Uterine smooth muscle cell (primary cell): ENCODE data around the gene WEE2. TPM values are rescaled to one million over a fixed set of nuclear protein-coding genes. Genes with fewer than 3 reads are reported as not detected.

Experiments
- total RNA-seq: library from RNA; depleted of rRNA; stranded (reverse); fragments of >200 nt; gene quantifications from 2 replicates; pipeline ENCODE4 v1.2.3, GENCODE V29; 2014

Gene WEE2
- not detected in 2 replicates for total RNA-seq

DNA sequence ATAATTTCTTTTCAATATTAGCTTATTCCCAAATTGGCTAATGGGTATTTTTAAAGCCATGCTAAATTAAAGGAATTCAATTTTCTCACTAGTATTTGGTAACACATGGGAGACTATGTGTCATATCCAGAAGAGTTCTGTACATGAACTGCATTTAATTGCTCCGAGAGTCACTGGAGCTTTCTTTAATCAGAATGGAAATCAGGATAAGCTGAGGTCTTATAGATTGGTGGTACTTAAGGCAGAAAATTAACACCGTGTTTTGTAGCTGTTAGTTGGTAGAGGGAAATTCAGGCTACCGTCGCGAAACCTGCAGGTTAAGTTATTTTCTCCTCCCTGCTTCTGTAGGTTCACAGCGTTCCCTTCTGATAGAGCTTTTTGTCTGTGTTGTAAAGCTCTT lies at the start of gene WEE2:
TSS of gene WEE2 (plus strand) at position 3 of the 400 bp plus-strand sequence. CDS start 406 bp downstream, outside the sequence.

DNA sequence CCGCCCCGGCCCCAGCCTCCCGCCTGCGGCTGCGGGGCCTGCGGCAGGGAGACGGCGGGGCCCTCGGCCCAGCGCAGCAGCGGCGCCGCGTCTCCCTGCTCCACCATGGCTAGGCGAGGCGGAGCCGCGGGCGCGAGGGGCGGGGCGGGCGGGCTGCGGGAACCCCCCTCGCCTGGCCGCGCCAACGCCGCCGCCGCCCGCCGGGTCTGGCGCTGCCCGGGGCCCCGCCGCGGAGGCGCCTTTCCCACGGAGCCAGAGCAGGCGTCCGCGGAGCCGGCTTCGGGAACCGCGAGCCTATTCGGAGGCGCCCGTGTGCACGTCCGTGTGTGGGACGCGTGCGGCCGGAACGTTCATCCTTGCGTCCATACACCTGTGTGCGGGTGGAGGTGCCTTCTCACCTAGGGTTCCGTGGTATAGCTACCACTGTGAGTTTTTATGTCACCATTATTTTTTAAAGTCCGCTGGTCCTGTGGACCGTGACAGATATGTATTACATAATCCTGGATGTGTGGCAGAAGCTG lies 6.0 kb upstream of the WEE2 start, which contains the start of gene DENND11:
TSS of gene DENND11 (minus strand) at position 120 of the 521 bp plus-strand sequence. CDS start at position 107, 13 bp downstream.

DNA sequence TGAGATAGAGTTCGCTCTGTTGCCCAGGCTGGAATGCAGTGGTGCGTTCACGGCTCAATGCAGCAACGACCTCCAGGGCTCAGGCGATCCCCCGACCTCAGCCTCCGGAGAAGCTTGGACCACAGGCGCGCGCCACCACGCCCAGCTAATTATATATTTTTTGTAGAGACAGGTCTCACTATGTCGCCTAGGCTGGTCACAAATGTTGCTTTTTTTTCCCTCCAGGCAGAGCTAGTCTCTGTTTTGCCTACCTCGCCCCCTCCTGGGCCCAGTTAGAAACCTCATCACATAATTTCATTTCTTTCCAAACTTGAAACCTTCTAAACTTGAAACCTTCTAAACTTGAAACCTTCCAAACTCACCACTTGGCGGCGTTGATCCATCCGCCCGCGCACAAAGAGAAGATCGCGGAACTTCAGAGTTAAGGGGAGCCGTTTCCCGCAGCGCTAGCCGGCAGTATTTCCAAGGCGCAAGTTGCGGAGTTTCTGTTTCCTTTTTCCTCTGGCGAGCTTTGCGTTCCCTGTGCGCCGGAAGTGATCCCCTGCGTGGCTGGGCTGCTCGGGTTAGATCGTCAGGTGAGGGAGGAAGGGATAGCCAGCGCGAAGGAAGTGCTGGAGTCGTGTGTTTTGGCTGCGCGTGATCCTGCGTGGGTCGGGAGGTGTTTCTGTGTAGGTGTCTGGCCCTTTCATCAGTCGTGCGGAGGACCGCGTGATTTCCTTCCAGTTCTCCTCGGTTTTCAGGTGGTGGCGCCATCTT lies 29.9 kb downstream of the WEE2 start, which contains the start of gene SSBP1:
TSS of gene SSBP1 (plus strand) at position 523 of the 756 bp plus-strand sequence. CDS start 809 bp downstream, outside the sequence.

DNA sequence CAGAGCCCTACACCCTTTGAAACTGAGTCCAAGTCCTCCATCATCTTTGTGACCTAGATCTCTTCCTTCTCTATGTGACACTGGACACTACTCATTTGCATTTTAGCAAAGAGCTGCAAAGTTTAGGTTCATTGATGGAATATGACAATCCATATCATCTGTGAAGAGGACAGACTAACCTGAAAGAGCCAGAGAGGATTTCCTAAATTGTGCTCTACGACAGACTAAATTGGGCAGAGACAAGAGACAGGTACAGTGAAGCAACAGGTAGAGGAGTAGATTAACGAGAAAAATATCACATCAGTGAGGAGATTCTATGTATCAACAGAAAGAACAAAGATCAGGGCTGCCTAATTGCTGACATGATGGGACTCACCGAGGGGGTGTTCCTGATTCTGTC lies 55.6 kb downstream of the WEE2 start, which contains the start of gene TAS2R3:
TSS of gene TAS2R3 (plus strand) at position 301 of the 400 bp plus-strand sequence. CDS start at position 363, 62 bp downstream.

DNA sequence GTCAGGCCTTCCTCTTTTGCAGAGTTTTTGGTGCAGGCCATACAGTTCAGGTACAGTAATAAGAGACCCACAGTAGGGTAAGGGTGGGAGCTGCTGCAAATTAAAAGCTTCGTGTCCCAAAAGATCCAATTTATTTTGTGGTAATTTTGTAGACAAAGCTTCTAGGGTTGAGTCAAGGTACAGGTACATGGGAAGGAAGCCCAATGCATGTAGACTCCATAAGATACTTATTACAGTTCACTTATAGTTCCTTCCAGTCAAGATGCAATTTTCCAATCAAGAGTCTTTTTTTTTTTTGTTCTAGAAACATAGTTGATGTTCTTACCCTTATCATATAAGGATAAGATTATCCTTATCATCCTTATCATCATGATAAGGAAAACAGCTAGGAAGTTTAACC lies 68.2 kb downstream of the WEE2 start, which contains the start of gene TAS2R4:
TSS of gene TAS2R4 (plus strand) at position 301 of the 400 bp plus-strand sequence. CDS start 1,815 bp downstream, outside the sequence.

Other genes with a start within 250 kb of the WEE2 start
- 26.7 and 32.5 TPM in 2 replicates for gene AGK, start 156.9 kb upstream of the WEE2 start, total RNA-seq
- gene DENND11, start 6.2 kb upstream of the WEE2 start, total RNA-seq = 7.1 and 8.4 TPM in 2 replicates
- 127 and 211 TPM in 2 replicates for gene SSBP1, start 30.0 kb downstream of the WEE2 start, total RNA-seq
- 0.44 and 1.2 TPM in 2 replicates for gene TAS2R3, start 55.7 kb downstream of the WEE2 start, total RNA-seq
- gene TAS2R4, start 68.3 kb downstream of the WEE2 start, total RNA-seq = 0.55 and 1.1 TPM in 2 replicates
- 0.55 and 1.00 TPM in 2 replicates for gene TAS2R5, start 81.9 kb downstream of the WEE2 start, total RNA-seq
- gene PRSS37, start 133.1 kb downstream of the WEE2 start, total RNA-seq = not detected in 2 replicates
- gene OR9A4, start 208.0 kb downstream of the WEE2 start, total RNA-seq = not detected in 2 replicates
- under 0.01 TPM in 1 of 2 replicates, not detected in the other for gene CLEC5A, start 238.6 kb downstream of the WEE2 start, total RNA-seq